HG02588 (cell line): ENCODE measurements around the gene ARHGAP26.

ENCODE experiments used
- ATAC-seq: cut with Tn5 transposase; IDR thresholded peaks from one replicate; pipeline ENCODE4 v1.9.1; 2021; ENCODE audit warnings: mild to moderate bottlenecking, moderate library complexity; ENCODE audit not compliant: unreplicated experiment

The ARHGAP26 gene

DNA sequence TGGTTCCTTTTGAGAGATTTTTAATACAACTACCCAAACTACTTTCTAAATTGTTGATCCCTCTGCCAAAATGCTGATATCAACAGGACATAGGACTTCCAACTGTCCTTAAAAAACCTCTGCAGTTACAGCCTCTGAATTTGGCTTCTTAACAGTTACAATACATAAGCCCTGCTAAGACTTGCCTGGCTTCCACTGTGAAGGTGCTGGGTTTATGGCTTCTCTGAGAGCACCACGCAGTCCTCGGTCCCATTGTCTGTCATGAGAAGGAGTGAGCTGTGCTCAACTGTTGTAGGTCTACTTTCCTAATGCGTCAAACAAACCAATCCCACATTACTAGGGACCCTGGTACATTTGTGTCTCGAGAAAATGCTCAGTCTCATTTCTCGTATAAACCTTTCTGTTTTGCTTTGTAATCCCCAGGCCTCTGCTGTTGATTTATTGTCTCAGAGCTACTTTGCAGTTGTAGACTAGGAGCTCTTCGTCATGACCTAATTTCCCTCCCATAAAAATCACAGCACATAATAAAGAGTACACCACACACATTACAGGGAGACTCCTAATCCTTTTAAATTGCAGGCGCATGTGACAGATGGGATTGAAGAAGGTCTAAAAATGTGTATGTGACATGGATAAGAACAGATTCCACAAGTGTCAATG lies 358.4 kb downstream of the ARHGAP26 start:
- ATAC-seq, result no peak

DNA sequence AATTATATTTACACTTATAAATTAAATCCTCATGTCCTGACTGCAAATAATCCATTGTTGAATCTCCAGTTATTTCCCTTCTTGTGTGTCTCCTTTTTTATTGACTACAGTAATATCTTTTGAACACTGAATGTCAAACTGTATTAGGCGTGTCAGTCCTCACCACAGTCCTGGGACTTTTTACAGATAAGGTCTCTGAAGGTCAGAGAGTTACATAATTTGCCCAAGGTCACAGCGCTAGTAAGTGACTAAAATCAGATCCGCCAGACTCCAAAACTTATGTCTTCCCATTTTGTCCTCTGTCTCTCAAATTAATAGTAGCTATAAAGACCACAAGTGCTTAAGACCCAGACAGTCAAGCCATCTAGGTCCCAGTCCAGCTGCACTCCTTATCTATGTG lies 359.0 kb downstream of the ARHGAP26 start:
- no peak for ATAC-seq

DNA sequence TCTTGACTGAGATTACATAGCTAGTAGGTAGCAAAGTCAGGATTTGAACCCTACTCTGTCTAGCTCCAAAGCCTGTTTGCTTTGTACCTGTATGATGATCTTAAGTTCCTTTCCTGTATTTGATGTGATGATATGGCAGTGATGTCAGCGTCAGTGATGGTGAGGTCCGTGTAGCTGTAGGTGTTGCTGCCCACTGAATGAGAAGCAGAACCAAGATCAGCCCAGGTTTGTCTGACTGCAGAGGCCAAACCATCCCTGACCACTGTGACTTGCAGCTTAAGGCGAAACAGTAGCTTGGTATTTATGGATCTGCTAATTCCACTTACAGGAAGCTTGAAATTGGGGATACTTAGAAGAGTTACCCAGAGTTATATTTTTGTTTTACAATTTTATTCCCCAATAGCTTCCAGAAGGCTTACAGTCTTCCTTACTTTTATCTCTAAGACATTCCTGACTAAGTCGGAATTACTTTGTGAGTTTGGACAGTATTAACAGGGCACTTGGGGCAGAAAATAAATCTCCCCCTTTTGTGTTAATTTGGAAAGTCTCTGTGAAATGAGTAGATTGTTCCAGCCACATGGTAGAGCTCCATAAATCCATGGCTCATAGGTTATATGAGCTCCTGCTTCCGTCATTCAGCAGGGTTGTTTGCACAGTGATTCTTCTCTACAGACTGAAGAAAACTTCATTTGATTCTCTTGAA lies 359.9 kb downstream of the ARHGAP26 start:
- ATAC-seq, result no peak

DNA sequence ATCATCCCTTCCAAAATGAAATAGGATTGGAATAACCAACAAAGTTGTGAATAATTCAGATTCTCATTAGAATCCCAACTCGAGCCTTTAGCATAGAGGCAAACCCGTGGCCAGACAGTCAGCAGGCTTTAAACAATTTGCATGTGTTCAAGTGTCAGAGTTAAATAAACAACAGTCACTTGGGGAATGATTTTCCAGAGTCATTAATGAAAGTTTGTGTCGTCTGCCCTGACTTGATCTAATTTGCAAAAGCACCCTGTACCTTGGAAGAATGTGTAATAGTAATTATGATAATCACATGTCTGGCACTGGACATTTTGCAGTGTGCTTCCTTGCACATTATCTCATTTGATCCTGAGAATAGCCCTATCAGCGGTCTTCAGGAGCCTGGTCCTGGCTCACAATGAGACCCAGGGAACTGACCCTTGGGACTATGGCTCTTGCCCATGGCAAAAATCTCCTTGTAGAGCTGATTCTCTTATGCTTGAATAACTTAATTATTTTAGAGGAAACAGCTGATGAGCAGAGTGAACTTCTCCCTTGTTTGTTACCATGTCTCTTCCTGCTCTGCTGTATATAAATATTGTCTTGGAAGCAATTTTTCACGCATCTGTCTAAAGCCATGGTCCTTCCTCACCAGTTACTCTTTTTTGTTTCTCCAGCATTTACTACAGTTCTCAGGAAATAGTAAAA lies 360.6 kb downstream of the ARHGAP26 start:
- ATAC-seq, result no peak

DNA sequence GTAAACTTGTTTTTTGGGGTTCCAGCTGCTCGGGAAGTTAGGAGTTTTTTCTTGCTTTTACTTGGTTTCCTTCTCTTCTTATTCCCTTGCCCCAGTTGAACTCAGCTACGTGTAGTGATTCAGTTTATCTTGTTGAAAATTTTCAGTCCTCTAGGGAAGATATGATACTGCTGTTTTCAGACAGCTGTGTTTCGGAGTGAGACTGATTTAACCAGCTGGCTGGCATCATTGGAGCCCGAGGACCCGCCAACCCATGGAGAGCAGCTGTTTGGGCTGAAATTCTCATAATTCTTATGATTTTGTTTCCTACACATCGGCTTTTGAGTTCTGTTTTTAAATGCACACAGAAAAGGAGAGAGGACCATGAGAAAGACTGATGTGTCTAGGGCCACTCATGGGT lies 361.8 kb downstream of the ARHGAP26 start:
- ATAC-seq, result no peak

DNA sequence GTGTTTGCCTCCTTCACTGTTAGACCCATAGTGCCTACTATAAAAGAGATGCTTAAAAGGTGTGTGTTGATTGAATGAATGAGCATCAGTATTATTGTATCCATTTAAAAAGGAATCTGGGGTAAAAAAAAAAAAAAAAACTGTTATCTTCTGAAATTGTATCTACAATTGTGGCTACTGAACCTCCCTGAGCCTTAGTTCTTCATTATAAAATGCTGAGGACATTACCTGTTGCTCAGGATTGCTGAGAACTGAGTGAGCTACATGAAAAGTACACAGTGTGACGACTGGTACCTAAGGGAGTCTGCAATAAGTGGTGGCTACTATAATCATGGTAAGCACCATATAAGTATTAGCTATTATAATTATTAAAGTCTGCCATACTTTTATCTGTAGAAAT lies 362.6 kb downstream of the ARHGAP26 start:
- no peak for ATAC-seq

DNA sequence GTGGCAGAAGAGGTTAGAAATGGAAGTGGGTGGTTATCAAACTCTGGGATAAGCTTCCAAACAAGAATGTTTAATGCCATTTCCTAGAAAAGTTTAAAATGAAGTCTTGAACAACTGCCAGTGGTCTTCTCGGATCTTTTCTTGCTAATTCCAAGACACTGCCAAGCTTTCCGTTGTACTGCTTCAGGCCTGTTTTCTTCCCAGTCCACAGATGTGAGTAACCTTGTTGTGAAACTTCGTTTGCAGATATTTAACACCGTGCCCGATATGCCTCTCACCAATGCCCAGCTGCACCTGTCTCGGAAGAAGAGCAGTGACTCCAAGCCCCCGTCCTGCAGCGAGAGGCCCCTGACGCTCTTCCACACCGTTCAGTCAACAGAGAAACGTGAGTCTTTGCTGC lies 363.5 kb downstream of the ARHGAP26 start:
- ATAC-seq, result no peak

DNA sequence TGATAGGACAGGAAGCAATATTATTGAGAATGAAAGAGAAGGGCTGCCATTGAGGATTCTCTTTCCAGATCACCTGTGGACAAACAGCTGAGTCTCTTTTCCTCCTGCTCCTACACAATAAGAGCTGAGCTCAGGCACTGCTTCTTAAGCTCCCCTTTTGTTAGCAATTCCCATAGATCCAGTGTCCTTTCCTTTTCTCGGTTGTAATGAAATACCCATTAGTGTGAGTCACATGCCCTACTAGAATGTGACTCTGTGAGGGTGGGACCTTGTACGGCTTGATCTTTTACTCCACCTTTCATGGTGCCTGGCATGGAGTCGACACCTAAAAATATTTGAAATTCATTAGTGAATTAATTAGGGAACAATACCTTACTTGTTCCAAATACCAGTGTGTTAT lies 364.1 kb downstream of the ARHGAP26 start:
- no peak for ATAC-seq

DNA sequence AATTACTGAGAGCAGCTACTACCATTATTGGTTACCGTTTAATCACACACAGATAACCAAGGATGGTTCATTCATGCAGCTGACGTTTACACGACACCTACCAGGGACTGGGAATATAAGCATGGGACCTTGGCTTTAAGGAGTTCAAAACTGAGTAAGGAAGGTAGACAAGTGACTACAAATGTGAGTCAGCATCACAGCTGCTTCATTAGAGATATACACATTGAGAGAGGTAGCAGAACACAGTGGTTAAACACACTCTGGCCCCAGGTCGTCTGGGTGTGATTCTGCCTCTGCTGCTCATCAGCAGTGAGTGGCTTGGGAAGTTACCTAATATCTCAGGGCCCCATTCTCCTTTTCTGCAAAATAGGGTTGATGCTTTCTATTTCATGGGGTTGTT lies 364.7 kb downstream of the ARHGAP26 start:
- no peak for ATAC-seq

DNA sequence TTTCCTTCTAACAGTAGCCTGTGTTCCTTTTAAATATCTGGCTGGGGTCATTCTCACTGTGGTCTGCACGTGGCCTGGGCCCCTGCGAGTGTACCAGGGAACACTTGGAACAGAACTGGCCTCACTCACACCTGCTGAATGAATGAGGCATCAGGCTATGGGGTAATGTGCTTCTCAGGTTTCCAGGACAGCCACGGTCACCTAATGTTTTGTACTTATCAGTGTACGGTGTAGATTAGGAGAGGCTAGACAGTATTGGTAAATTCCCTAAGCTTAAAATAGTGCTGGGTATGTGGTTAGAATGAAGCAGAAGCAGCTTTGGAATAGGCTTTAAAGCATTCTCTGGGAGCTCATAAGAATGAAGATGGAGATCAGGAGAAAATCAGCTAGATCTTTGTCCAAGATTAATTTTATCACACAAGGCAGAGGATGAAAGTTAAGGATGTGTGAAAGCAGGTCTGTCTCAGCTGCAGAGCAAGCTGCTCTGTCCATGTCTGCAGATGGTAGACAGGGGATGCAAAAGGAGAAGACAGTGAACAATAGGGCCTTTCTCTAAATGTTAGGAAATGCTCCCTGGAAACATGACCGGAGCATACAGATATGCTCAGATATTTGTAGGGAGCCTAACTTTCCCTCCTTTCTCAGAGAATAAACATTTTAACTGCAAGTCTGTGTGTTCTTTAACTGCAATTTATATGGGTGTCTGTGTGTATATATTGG lies 365.8 kb downstream of the ARHGAP26 start:
- no peak for ATAC-seq

DNA sequence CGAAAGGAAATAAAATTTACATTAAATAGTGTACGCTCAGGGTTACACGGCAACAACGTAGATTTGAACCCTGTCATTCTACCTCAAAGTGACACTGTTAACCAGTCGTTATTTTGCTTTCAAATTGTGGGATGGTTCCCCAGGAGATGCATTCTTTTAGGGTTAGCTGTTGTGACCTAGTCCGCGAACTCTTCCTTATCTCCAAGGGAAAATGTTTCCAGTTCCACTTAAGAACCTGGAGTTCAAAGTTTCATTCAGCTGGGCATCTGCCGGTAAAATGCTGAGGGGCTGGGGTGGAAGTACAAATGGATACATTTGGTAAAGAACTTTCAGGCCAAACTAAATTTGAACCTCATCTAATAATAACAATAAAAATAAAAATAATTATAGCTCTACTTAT lies 368.7 kb downstream of the ARHGAP26 start:
- ATAC-seq, result no peak

DNA sequence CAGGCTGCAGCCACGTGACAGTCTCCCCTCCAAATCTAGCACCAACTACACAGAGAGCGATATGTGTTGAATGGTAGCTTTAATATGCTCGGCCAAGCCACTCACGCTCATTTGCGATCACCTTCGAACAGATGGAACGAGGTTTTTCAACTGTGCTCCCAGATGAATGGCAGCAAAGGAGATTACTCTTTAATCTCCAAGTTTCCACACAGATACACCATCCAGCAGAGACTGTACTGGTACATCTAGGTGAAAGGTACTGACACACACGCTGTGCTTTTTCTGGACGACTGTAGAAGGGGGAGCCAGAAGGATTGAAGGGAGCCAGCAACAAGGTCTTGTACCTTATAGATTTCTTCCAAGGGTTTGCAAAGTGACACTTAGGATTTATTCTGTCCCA lies 369.4 kb downstream of the ARHGAP26 start:
- no peak for ATAC-seq

DNA sequence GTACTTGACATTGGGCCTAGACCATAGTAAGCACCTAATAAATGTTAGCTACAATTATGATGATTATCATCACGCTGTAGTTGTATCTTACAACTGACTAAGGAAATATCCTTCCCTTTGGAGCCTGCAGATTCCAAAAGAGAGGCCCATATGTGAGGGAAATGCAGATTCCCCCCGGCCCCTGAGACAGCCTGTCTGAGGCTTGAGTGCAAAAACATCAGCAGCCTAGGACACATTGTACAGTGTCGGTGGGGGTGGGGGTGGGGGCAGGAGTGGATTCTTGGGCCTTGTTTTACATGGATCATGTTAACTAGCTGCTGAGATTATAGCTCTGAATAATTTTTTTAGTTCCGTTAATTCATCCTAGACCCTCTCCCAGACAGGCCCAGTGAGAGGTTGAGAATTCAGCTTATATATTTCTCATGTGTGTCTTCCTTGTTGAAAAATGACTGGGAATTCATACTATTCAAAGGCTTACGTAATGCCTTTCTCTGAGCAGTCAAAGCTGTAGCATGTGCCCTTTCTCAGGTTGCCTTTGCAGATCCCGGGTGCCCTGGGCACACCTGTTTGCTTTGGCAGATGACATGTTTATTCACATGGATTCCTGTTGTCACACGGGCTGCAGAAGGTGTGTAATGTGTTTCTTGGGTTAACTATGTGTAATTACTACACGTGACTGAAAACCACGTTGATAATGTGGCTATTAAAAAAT lies 370.5 kb downstream of the ARHGAP26 start:
- ATAC-seq, result no peak

DNA sequence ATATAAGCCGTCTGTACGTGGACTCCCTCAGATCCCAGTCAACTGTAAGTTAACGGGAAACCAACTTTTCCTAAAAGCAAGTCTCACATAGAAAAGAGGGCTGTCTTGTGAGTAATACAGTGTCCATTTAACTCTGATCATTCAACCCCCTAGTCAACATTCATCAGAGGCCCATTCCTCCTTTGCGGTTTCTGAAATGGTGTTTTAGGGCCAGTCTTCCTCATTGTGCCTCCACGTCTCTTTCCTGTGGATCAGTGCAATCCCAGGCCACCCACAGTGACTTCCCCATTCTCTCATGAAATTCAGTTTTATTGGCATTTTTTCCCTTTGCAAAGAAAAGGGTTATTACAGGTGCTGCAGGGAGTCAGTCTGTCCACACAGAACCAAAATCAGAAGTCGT lies 371.5 kb downstream of the ARHGAP26 start:
- no peak for ATAC-seq

DNA sequence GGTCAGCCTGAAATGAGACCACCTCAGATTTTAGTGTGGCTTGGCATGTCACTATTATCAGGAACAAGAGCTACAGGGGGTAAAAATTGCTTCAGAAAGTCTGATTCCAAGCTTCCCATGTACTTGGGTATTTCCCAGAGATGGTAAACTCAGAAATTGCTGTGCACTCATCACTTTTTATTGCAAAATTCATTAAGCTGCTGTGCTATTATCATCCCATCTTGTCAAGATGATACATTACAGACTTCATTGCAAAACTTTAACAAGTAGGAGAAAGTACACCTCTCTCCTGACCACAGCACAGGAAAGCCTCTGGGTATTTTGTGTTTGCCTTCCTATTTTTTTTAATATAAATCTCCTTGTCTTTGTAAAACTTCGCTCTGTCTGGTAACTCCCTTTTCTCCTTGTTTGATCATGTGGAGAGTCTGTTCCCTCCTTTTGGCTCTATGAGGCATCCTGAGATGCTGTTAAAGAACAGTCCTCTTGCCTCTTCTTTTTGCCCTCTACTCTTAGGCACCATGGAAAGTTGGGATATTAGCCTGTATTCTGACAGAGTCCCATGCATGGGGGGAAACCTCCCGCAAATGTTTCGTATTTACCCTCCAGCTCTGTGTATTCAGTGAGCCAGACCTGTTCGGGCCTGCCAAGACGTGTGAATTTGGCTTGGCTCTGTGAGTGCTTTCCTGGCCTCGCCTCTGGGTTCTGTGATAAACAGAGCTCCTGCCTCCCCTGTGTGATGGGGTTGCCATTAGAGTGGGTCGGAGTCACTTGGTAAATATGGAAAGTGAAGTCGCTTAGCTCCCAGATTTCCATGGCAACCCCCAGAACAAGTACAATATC lies 372.6 kb downstream of the ARHGAP26 start:
- ATAC-seq, result no peak

DNA sequence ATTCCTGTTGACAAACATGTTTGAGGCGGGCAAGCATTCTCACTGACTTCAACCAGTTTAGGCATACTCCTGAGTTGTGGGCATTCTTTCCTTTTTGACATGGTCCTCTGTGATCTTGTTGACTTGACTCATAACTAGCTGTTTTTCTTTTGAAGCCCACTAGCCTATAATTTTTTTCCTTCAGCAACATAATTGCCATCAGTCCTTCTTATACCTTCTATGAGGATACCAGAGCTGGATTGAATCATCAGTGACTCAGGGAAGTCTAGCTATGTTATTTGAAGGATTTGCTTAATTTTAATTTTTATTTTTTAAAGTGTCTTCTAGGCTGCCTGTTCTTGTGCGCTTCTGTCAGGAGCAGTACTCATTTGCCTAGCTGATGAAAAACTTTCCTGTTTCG lies 373.8 kb downstream of the ARHGAP26 start:
- no peak for ATAC-seq

DNA sequence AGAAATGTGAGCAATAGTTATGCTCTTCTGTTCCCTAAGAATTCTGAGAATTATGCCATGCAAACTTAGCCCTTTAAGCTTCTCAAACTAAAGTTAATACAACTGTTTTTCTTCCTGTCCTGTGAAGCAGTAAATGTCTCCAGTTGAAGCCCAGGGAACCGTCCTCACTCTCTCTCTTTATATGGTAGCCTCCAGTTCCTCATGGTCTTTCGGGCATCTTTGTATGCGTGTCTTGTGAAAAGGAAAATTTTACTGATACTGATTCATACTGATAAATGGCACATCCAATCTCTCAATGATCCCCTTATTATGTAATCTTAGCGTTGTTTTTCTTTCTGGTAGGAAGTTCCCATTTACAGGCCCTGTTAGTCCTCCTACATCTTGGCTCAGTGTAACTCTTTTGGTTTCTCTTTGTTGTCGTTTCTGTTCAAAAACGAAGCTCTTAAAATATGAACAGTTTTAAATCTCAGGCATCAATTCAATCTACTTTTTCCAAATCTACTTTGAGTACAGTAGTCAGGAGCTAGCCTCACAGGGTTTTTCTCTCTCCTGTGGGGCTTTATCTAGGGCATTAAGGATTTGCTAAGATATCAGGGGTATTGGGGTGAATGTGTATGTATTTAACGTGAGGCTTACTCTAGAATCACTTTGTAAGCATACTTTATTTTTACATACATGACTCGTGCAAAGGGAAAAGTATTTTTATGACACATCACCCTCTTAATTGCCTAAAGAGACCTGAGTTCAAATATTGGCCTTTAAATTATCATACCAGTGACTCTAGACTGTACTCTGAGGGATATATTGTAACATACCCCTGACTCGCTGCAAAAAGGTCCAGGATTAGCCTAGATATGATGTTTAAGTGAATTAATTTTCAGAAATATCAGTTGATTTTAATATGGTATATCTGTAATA lies 375.3 kb downstream of the ARHGAP26 start:
- ATAC-seq, result no peak

DNA sequence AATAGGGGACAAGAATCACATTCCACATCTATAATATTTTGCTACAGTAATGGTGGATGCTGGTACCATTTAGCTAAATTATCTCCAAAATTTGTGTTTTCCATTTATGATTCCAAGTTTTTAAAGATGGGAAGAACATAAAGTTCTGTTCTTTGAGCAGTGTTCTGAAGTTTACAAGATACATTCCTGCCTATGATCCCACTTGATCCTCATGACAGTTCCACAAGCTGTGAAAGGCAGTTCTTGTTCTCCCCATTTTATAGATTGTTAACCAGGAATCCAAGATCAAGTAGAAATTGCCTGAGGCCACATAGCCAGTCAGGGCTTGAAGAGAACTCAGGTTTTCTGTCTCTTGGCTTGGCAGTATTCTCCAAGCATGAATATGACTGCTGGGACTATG lies 376.0 kb downstream of the ARHGAP26 start:
- no peak for ATAC-seq

DNA sequence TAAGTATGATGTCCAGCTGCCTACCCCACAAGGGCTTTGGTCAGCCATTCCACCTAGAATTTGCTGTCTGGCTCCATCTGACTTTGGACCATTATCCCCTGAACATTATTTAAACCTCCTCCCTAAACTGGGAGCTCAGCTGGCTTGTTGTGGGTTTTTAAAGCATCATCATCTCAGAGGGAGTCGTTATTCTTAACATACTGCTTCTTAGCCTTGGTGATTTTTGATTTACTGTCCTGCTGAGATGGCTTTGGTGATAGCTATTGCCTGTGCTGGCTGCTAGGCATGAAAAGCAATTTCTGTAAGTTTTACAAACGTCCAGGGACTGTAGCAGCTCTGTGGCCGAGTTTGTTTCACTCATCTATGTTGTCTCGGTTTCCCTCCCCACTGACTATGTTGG lies 377.2 kb downstream of the ARHGAP26 start:
- no peak for ATAC-seq
